ENCODE data around the gene RADIL.

- TF ChIP-seq CTCF (IDR thresholded peaks at IDR 0.05) (peak; percentile 68 to 91), POLR2AphosphoS5 (IDR thresholded peaks at IDR 0.05) (no peak)
Observed at GRCh38 chr7:4797858-4798705, 85.4 kb downstream of the RADIL start.
